ENCODE measurements around the gene PLPPR1.

The PLPPR1 gene

GRCh38 chr9:101128623-101129022, 100.1 kb downstream of the PLPPR1 start:
- DNase-seq, result no peak

DNA sequence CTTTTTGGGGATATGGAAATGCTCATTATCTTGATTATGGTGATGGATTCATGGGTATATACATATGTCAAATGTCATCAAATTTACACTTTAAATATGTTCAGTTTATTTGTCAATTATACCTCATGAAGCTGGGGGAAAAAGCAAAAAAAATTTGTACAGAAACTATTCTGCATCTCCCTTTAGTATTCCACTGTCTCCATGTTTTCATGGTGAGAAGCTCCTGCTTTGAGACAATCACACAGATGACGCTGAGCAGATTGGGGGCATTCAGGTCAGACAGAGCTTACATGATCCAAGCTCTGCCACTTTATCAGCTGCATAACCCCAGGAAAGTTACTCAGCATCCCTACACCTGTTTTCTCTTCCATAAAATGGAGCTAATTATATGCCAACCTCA, 101.5 kb downstream of the PLPPR1 start:
- DNase-seq, result no peak

GRCh38 chr9:101131326-101131725, 102.8 kb downstream of the PLPPR1 start:
- DNase-seq, result no peak

- DNase-seq, result no peak
These were observed 104.3 kb downstream of the PLPPR1 start for GRCh38 chr9:101132801-101133200.

GRCh38 chr9:101138509-101138908, 110.0 kb downstream of the PLPPR1 start:
- DNase-seq, result no peak

- DNase-seq, result no peak
These were observed 110.6 kb downstream of the PLPPR1 start for GRCh38 chr9:101139082-101139481.

- no peak for DNase-seq
These were observed 112.2 kb downstream of the PLPPR1 start for GRCh38 chr9:101140764-101141163.

DNA sequence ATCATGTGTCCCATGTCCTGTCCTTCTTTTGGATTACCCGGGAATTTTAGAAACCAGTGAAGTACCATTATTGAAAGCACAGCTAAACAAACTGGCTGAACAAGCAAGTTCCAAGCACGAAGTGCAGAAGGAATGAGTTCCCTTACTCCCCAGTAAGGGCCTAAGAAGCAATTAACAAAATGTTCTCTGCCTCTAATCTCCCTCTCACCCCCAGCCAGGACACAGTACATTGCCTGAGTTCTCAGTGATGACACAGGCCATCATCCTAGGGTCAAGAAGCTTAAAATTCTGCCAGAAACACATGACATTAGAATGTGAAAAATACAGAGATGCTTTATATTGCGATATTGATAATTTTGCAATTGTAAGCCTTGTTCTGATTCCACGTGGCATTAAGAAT, 118.0 kb downstream of the PLPPR1 start:
- DNase-seq, result no peak

- DNase-seq, result no peak
These were observed 119.8 kb downstream of the PLPPR1 start for GRCh38 chr9:101148344-101148743.

GRCh38 chr9:101158361-101158760, 129.8 kb downstream of the PLPPR1 start:
- DNase-seq, result no peak

GRCh38 chr9:101162231-101162630, 133.7 kb downstream of the PLPPR1 start:
- DNase-seq, result no peak

GRCh38 chr9:101165131-101165530, 136.6 kb downstream of the PLPPR1 start:
- no peak for DNase-seq

DNA sequence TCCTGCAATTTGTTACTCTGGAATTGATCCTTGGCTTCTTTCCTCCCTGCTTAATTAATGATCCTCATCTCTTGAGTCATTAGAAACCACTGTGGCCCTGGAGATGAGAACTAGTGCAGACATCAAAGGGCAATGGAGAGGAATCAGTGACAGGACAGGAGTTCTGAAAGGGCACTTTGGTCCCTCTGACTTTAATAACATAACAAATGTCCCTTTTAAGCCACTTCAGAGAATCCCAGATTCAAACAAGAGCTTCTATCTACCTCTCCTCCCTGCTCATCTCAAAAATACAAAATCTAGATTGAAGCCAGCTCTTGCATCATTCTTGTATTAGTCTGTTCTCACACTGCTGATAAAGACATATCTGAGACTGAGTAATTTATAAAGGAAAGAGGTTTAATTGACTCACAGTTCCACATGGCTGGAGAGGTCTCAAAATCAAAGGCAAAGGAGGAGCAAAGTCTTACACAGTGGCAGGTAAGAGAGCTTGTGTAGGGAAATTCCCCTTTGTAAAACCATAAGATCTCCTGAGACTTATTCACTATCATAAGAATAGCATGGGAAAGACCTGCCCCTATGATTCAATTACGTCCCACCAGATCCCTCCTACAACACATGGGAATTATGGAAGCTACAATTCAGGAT, 139.1 kb downstream of the PLPPR1 start:
- no peak for DNase-seq

GRCh38 chr9:101172616-101173015, 144.1 kb downstream of the PLPPR1 start:
- no peak for DNase-seq

DNA sequence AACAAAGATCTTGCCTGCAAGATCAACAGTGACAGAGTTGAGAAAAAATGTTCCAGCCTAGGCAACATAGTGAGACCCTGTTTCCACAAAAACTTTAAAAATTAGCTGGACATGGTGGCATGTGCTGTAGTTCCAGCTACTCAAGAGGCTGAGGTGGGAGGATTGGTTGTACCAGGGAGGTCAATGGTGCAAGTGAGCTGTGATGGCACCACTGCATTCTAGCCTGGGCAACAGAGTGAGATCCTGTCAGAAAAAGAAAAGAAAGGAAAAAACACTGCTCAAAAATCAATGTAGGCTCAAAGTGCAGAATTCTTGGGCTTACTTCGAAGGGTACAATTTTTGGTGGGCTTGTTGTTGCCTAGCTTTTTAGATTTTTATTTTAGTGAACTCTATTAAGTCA, 145.4 kb downstream of the PLPPR1 start:
- DNase-seq, result no peak

- no peak for DNase-seq
These were observed 147.9 kb downstream of the PLPPR1 start for GRCh38 chr9:101176384-101176783.

GRCh38 chr9:101184813-101185278, 156.3 kb downstream of the PLPPR1 start:
- DNase-seq, result no peak

GRCh38 chr9:101191723-101192122, 163.2 kb downstream of the PLPPR1 start:
- DNase-seq, result no peak

GRCh38 chr9:101197026-101197425, 168.5 kb downstream of the PLPPR1 start:
- no peak for DNase-seq

DNA sequence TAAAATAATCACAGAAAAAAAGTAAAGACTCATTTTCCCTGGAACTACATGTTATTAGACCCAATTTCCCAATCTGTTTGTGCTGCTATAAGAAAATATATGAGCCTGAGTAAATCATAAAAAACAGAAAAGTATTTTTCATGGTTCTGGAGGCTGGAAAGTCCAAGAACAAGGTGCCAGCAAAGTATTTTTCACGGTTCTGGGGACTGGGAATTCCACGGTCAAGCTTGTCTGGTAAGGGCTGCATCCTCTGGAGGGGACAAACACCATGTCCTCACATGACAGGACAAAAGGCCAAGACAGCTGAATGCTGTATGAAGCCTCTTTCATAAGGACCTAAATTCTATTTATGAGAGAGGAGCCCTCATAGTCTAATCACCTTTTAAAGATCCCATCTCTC, 172.3 kb downstream of the PLPPR1 start:
- DNase-seq, result no peak

DNA sequence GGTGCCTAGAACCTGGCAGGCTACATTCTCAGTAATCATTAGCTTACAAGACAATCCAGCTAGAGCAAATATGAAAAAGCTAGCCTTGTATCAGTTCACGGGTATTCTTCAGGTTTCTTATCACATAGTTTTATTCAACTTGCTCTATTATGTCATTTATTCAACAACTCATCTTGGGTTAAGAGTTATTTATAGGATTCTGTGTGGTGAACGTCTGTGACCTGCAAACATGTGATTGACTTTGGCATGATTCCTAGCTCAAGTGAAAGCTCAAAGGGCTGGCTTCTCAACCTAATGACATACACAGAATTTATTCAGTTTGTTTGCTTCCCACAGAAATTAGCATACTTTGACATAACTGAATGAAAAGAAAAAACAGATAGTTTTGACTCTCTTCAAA, 173.1 kb downstream of the PLPPR1 start:
- no peak for DNase-seq

DNA sequence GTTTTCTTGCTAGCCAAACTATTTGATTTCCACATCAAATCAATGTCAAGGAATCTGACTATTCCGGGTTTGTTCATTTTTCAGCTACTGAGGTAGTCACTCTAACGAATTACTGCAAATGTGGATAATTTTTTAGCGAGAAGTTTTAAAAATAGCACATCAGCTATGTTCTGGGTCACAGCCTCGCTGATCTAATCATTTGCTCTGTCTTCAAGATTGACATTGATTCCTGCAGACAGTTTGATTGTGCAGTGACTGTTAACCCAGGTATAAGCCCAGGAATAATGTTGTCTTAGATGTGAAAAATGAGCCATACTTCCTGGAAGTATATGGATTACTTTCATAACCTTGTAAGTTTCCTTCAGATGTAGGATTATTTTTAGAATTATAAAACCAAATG, 181.1 kb downstream of the PLPPR1 start:
- no peak for DNase-seq

DNA sequence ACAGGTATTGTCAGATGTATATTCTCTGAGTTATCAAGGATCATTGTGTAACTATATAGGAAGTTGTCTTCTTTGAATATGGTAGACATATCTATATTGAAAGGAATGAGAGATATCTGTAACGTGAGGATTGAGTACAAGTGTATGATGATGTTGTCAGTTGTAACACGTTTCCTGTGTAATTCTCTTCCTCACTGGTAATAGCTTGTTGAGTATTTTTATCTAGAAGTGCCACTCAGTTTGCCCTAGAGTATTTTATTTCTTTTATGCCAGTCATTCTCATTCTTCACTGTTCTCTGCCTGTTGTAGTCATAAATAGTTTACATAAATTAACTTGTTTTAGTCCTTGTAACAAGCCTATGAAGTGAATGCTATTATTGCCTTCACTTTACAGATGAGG, 184.1 kb downstream of the PLPPR1 start:
- no peak for DNase-seq

GRCh38 chr9:101219030-101219429, 190.5 kb downstream of the PLPPR1 start:
- DNase-seq, result no peak

- DNase-seq, result no peak
These were observed 191.8 kb downstream of the PLPPR1 start for GRCh38 chr9:101220341-101220740.
